Stimulated activated CD4-positive, alpha-beta T cell treated with anti-CD3 and anti-CD28 coated beads, Interleukin-12 subunit alpha, Interleukin-12 subunit beta, amount 100 ng/mL, for 24 hours (primary cell): ENCODE data around the gene SLC22A3.
"Not testable (repeated sequence)": the region's sequence is repeated elsewhere in the genome, so short reads cannot be mapped to it uniquely, and the experiment has no call there.

Experiments
- DNase-seq, 2 experiments: peaks; one replicate each; pipeline ENCODE4 v3.0.0-alpha.2; 2020; ENCODE audit warnings: low read depth in 2 of 2

The SLC22A3 gene

DNA sequence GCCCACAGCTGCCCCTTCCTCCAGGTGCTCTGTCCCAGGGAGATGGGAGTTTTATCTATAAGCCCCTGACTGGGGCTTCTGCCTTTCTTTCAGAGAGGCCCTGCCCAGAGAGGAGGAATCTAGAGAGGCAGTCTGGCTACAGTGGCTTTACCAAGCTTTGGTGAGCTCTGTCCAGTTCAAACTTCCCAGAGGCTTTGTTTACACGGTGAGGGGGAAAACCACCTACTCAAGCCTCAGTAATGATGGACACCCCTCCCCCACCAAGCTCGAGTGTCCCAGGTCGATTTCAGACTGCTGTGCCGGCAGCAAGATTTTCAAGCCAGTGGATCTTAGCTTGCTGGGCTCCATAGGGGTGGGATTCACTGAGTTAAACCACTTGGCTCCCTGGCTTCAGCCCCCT, 25.4 kb downstream of the SLC22A3 start:
- DNase-seq, result not testable (repeated sequence)

DNA sequence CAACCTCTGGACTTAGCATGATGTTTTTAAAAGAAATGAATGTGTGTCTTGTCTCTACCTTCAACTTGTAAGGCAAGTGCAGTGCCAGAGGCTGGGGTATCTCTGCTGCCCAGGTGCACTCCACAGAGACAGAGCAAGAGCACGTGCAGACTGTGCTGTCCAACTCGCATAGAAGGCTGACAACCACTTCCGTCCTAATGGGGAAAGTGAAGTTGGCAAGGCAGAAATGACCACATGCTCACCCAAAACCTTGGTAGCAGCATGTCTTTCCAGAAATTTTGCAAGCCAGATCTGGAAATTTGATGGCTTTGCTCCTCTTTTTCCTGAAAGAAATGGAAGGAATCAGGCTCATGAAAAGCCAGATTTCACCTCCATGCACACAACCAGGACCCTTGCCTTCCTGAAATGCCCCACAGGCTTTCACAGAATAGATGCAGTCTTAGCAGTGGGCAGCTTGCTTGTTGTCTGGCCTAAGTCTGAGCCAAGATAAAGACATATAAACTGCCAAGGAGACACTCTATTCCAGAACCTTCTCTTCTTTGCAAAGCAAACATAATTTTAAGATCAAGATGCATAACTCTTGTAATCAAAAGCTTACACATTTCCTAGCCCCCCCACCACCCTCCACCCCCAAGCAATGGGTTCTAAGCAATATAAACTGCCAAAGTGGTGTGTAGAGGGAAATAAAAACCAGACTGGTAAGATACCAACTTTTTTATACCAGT, 26.8 kb downstream of the SLC22A3 start:
- no peak for DNase-seq

DNA sequence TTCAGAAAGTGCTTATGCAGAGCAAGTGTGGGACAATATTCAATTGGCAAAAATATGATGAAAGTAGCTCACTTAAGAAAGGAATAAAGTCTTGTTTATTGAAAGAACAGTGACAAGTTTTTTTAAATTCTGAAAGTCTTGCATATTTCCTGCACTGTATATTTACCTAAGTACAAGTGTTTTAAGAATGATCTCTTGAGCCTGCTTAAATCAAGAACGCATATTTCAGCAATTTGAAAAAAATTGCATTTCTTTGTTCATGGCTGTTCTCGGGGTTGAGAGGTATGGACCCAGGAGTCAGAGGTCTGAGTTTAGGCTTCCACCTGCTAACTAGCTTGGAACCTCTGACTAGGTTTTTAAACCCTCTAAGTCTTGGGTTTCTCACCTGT, 27.4 kb downstream of the SLC22A3 start:
- no peak for DNase-seq

GRCh38 chr6:160376445-160376844, 28.3 kb downstream of the SLC22A3 start:
- no peak for DNase-seq

GRCh38 chr6:160378218-160378617, 30.0 kb downstream of the SLC22A3 start:
- DNase-seq, result no peak

- DNase-seq, result no peak
Observed at GRCh38 chr6:160378882-160379281, 30.7 kb downstream of the SLC22A3 start.

- DNase-seq, result no peak
Observed at GRCh38 chr6:160379466-160379865, 31.3 kb downstream of the SLC22A3 start.

DNA sequence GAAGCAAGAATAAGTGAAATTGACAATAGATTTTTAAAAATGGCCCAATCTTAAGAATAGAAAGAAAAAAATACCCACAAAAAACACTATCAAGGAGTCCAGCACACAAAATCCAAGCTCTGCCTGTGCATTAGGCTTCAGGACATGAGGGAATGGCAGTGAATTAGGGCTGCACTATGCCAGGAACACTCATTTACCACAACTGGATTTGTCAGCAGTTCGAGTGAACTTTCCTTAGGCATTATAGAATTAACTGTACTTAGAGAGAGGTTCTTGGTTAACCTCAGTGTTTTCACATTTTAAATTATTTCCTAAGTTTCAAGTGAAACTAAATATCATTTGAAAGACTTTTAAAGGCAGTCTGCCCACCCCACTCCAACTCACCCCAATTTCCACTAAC, 34.8 kb downstream of the SLC22A3 start:
- no peak for DNase-seq

DNA sequence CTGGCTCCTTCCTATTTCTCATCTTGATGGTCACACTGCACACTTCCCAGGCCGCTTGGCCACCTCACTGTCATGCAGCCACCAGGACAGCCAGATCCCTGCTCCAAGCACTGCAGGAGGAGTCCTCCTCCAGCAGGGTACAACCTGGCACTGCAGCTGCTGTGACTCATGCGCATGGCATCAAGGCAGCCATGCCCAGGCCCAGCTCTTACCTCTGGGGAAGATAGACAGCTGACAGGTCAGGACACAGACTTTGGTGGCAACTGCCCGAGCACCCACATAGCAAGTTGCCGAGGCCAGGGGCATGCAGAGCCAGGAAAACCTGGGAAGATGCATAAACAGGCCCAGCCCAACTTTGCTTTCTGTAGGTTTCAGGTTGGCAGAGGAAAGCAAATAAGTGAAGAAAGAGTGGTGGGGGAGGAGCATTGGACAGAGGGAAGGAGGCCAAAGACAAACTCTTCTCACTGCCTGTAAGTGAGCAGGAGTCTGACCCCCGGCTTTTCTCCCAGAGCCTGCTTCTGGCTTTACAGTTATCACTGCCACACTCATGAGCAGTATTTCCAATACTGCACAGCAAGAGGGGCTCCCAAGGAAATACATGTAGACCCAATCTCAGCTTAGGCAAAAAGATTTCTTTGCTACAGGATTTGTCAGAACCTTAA, 38.8 kb downstream of the SLC22A3 start:
- no peak for DNase-seq

GRCh38 chr6:160387916-160388643, 39.9 kb downstream of the SLC22A3 start:
- DNase-seq, result no peak

- DNase-seq, result no peak
Observed at GRCh38 chr6:160388922-160389321, 40.7 kb downstream of the SLC22A3 start.

GRCh38 chr6:160391419-160392116, 43.4 kb downstream of the SLC22A3 start:
- no peak for DNase-seq

GRCh38 chr6:160393442-160393841, 45.3 kb downstream of the SLC22A3 start:
- not testable (repeated sequence) for DNase-seq

GRCh38 chr6:160393891-160394653, 45.9 kb downstream of the SLC22A3 start:
- no peak for DNase-seq

DNA sequence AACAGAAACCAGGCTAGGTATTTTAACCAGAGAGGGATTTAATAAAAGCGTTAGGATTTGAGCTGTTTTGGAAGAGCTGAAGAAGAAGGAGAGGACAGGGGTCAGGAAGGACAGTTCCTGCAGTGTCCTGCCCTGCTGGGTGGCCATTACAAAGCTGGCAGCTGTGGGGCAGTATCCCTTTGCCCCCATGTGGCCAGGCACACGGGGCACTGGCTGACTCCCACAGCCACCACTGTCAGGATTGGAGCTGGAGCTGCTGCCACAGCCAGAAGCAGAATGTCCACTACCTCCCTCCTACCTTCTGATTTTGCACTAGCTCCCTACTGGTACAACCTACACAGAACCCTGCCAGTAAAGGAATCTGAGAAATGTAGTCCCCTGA, 46.5 kb downstream of the SLC22A3 start:
- DNase-seq, result no peak

- no peak for DNase-seq
Observed at GRCh38 chr6:160395187-160395586, 47.0 kb downstream of the SLC22A3 start.

DNA sequence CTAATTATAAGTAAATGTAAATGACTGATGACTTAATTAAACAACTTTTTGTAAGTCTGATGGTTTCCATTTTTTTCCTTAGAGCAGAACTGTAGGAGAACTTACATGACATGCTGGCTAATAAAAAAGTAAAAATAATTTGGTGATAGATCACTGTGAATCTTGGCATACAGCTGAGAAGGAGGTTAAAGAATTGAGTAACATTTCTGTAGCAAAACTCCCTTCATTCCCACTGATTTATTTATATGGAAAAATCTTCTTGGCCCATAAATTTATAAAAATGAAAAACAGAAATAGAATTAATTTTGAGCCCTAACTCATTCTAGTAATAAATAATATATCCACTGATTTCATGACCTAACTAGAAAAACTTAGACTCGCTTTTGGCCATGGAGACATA, 48.1 kb downstream of the SLC22A3 start:
- DNase-seq, result no peak

DNA sequence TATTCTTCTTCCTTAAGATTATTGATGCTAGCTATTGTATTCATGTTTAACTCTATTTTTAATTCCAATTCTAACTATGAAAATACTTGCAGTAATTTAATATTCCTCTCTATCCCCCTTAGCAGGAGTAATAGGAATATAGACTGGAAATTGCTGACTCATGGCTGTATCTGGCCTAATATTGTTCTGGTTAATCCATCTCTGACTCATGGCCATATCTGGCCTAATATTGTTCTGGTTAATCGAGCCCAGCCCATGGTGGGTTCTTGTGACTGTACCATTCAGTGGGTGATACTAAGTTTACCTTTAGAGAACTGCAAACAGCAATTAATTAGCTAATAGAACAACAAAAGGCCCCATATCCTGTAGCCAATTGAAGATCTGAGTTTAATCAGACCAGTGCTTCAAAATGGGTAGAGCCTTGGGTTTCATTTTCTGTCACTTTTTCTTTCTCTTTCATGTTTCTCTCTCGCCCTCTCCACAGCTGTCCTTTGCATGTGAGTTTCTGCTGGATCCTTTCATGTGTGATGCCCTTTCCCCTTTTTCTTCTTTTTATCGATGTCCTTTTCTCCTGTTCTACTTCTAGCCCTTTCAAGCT, 50.6 kb downstream of the SLC22A3 start:
- DNase-seq, result no peak

- no peak for DNase-seq
Observed at GRCh38 chr6:160400446-160400845, 52.3 kb downstream of the SLC22A3 start.

DNA sequence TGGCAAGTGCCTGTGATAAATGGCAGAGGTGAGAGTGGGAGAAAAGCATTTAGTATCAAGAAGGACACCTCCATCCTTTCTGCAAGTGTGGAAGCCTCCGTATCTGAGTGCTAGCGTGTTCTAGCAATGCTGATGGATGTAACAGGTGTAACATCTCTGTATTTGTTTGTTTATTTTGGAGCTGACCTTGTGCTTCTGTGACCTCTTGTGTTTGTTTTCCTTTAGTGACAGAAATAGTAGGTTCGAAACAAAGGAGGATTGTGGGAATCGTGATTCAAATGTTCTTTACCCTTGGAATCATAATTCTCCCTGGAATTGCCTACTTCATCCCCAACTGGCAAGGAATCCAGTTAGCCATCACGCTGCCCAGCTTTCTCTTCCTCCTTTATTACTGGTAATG, 60.4 kb downstream of the SLC22A3 start:
- DNase-seq, result no peak

DNA sequence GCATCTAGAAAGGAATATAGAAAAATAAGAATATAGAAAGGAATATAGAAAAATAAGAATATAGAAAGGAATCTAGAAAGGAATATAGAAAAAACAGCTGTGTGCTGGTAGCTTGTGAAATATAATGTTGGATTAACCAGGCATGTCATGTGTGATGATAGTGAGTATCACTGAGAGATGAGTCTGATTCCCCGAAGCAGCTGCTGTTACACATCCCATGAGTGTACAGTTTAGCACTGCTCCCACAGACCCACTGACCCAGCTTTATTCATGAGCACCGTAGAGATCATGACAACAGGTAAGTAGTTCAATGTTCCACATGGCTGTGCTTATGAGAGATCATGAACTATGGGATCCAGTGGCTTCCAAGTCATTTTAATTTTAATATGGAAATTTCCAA, 64.8 kb downstream of the SLC22A3 start:
- DNase-seq, result no peak
